Measurements from ENCODE around the gene NCBP2L.

The NCBP2L gene

GRCh38 chrX:107742700-107743191 lies 34.8 kb upstream of the NCBP2L start:
- no peak for DNase-seq (ENCODE audit: low read depth)
- TF ChIP-seq CTCF (conservative IDR thresholded peaks at IDR 0.05; ENCODE audit: low read depth, low read length): no peak
- H3K4me3 ChIP-seq (ENCODE audit: low read length): no peak overlapping the region

DNA sequence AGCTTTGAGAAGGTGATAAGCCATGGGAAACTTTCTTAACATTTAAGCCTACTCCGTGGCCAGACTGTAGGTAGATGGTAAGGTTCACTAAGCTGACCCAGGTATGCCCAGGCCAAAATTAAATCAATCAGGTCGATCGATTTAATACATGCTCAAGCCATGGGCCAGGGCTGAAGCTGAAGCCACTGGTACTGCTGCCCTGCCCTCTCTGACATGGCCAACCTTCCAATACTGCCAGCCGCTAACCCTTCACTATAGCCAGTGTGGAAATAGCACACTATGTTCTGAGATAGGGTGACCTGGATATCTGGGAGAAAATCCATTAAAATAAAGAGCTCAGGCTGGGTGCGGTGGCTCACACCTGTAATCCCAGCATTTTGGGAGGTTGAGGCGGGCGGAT lies 33.5 kb upstream of the NCBP2L start:
- H3K4me3 ChIP-seq (ENCODE audit: low read length): no peak overlapping the region
- DNase-seq (ENCODE audit: low read depth): no peak
- TF ChIP-seq CTCF (conservative IDR thresholded peaks at IDR 0.05; ENCODE audit: low read depth, low read length): no peak

DNA sequence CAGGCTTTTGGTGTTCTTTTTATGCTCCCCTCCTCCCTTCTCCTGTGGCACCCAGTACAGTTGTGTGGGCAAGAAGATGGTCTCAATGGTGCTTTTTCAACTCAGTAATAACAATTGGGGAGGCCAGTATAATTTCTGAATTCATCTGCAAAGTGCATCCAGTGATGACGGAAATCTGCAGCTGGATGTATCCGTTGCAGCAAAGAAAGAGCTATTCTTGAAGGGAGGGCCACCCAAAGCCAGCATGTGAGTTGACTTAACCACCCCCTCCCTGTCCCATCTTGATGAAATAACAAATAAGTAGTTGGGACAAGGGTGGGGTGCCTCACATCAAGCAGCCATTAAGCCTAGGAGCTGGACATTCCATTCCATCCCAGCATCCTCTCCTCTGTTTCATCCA lies 32.7 kb upstream of the NCBP2L start:
- H3K4me3 ChIP-seq (ENCODE audit: low read length): no peak overlapping the region
- no peak for DNase-seq (ENCODE audit: low read depth)
- TF ChIP-seq CTCF (conservative IDR thresholded peaks at IDR 0.05; ENCODE audit: low read depth, low read length): no peak

DNA sequence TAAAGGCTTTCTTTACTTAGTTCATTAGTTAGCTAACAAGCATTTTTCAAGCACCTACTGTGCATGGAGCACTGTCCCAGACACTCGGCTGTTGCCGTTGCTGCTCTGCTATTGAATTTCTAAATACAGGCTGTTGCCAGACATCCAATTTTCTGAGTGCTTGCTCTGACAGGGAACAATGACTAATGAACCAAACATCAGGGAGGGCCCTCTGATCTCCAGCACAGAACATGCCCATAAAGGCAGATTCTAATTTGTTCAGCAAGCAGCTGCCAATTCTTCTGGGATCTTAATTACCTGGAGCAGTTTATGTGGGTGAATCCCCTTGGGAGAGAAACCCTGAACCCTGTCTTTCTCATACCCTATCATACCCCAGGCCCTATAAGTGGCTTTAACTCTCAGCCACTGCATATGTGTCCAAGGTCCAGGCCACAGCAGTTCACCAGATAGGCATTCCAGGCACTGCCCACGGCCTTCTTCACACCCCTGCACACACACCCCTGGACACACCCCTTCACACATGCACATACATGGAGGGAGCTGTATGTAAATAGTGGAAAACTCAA lies 29.9 kb upstream of the NCBP2L start:
- peak; percentile 60 for DNase-seq (ENCODE audit: low read depth)
- H3K4me3 ChIP-seq (ENCODE audit: low read length): no peak overlapping the region
- TF ChIP-seq CTCF (conservative IDR thresholded peaks at IDR 0.05; ENCODE audit: low read depth, low read length): no peak

- no peak for TF ChIP-seq CTCF (conservative IDR thresholded peaks at IDR 0.05; ENCODE audit: low read depth, low read length)
- H3K4me3 ChIP-seq (ENCODE audit: low read length): no peak overlapping the region
- no peak for DNase-seq (ENCODE audit: low read depth)
These were observed 29.0 kb upstream of the NCBP2L start for GRCh38 chrX:107748506-107748905.

DNA sequence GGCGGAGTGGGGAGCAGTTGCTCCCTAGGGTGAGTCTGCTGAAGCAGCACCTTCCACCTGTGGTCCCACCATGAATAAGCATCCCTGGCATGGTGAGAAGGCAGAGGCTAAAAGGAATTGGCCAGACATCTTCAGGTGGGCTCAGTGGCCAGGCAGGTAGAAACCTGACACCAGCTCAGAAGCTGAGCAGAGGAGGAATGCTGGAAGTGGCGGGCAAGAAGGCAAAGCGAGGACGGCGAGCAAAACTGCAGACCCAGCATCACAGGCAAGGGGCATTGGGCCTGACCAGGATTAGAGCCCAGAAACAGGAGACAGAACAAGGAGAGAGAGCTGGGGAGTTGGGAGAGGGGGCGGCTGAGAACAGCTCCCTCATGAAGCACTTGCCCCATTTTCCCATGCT lies 27.3 kb upstream of the NCBP2L start:
- no peak for DNase-seq (ENCODE audit: low read depth)
- TF ChIP-seq CTCF (conservative IDR thresholded peaks at IDR 0.05; ENCODE audit: low read depth, low read length): no peak
- H3K4me3 ChIP-seq (ENCODE audit: low read length): no peak overlapping the region

DNA sequence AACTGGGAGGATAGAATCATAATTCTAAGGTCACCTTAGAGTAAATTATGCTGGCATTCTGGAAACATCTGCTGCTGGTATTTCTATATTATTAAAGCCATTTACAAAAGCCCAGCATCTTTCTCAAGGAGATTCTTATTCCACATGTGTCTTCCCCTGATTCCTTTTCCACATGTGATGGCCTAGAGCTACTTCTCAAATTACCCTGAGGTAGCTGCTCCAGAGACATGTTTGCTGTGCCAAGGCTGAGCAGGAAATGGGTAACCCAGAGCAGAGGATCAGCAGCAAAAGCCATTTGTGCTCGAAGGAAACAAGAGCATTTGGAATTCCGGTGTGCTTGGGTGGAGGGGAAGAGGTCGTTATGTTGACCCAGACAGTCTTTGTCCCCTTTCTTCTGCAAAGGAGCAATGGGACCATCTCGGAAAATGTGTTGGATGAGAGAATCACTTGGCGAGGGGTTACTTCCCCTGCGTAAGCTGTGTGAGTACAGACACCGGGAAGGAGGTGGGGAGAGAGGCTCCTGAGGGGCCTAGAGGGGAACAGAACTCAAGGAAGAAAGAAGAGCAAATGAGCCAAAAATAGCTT lies 26.6 kb upstream of the NCBP2L start:
- no peak for DNase-seq (ENCODE audit: low read depth)
- H3K4me3 ChIP-seq (ENCODE audit: low read length): no peak overlapping the region
- no peak for TF ChIP-seq CTCF (conservative IDR thresholded peaks at IDR 0.05; ENCODE audit: low read depth, low read length)
